CD4-positive, alpha-beta T cell (primary cell): ENCODE data around the gene RNPS1. TPM values are rescaled to one million over a fixed set of nuclear protein-coding genes. Genes with fewer than 3 reads are reported as not detected.

ENCODE experiments used
- ATAC-seq: fragments of 200-7000 bp; cut with Tn5 transposase; one replicate; pipeline ENCODE4 v1.10.0; 2022; ENCODE audit warnings: mild to moderate bottlenecking; ENCODE audit not compliant: poor library complexity
- CTCF ChIA-PET: fragments of 350-600 bp; sonication (Branson Sonifier 250); formaldehyde crosslinking; loops from one replicate; lab custom pipeline; 2021; ENCODE audit warnings: antibody characterized with exemption, inconsistent platforms; lab: Charles Lee
- POLR2A ChIA-PET: fragments of 350-600 bp; sonication (Branson Sonifier 250); formaldehyde crosslinking; loops from one replicate; lab custom pipeline; 2021; ENCODE audit warnings: antibody characterized with exemption, inconsistent platforms; lab: Charles Lee
- DNase-seq, 14 experiments: peaks; one replicate each; pipeline ENCODE4 v3.0.0-alpha.2; 2013 to 2020; ENCODE audit warnings: mixed read lengths in 2 of 14
- H3K27ac ChIP-seq, 2 donors: one replicate each; pipeline versions ENCODE4 v1.5.1 to v1.7.0; 2013; ENCODE audit warnings: low read length in 2 of 2, low read depth in 1 of 2, mild to moderate bottlenecking in 1 of 2
- H3K27me3 ChIP-seq, 2 experiments: 1 replicate in 1 of 2; 2 replicates in 1 of 2; pipeline versions ENCODE4 v1.6.1 to v1.7.0; 2013; ENCODE audit warnings: low read length in 2 of 2, control low read depth in 1 of 2, mild to moderate bottlenecking in 1 of 2, moderate library complexity in 1 of 2; ENCODE audit not compliant: insufficient read depth in 2 of 2, control insufficient read depth in 1 of 2
- H3K36me3 ChIP-seq: one replicate; pipeline ENCODE4 v1.6.1; 2013; ENCODE audit warnings: low read length, control low read depth; ENCODE audit not compliant: insufficient read depth
- H3K4me1 ChIP-seq: one replicate; pipeline ENCODE4 v1.6.1; 2013; ENCODE audit warnings: low read length, control low read depth; ENCODE audit not compliant: insufficient read depth
- H3K4me3 ChIP-seq: one replicate; pipeline ENCODE4 v1.5.1; 2013; ENCODE audit warnings: mild to moderate bottlenecking, low read length, moderate library complexity
- H3K9me3 ChIP-seq, 2 experiments: 1 replicate in 1 of 2; 2 replicates in 1 of 2; pipeline versions ENCODE4 v1.6.1 to v1.7.0; 2013; ENCODE audit warnings: low read length in 2 of 2, mild to moderate bottlenecking in 2 of 2, control low read depth in 1 of 2, moderate library complexity in 1 of 2; ENCODE audit not compliant: control insufficient read depth in 1 of 2, insufficient read depth in 1 of 2
- H3K27ac Mint-ChIP-seq: one replicate; pipeline ENCODE4 v1.8.0; 2020; ENCODE audit warnings: mixed read lengths
- H3K27me3 Mint-ChIP-seq: one replicate; pipeline ENCODE4 v1.8.0; 2021; ENCODE audit warnings: mixed read lengths
- H3K36me3 Mint-ChIP-seq: one replicate; pipeline ENCODE4 v1.8.0; 2021; ENCODE audit warnings: low read depth, mixed read lengths
- H3K4me1 Mint-ChIP-seq: one replicate; pipeline ENCODE4 v1.8.0; 2021; ENCODE audit warnings: low read depth, mixed read lengths
- H3K4me3 Mint-ChIP-seq: one replicate; pipeline ENCODE4 v1.8.0; 2020; ENCODE audit warnings: mild to moderate bottlenecking, mixed read lengths
- H3K9me3 Mint-ChIP-seq: one replicate; pipeline ENCODE4 v1.8.0; 2020; ENCODE audit warnings: mixed read lengths
- CTCF ChIP-seq: fragments of 200-600 bp; IDR thresholded peaks from one replicate; pipeline ENCODE4 v1.8.0; 2022; ENCODE audit warnings: antibody characterized with exemption, mild to moderate bottlenecking
- intact Hi-C, 2 experiments: fragments of 100-400 bp; cut with DNase I in 1 of 2; cut with micrococcal nuclease in 1 of 2; formaldehyde crosslinking; loops; one replicate each; pipeline versions ENCODE4 v1.15.1 to v1.9.0; 2023 to 2025; cut with DNase I, micrococcal nuclease
- total RNA-seq, 174 experiments: library from RNA in 2 of 174; stranded (reverse) in 2 of 174; gene quantifications; one replicate each; pipeline ENCODE4 v1.2.3 and lab custom pipeline; 2021 to 2026

The RNPS1 gene
- total RNA-seq, 2 experiments from 2014 or later: 211 to 214 TPM

GRCh38 chr16:2235234-2235651 is 32.7 kb downstream of the RNPS1 start:
- ChIA-PET CTCF (no interaction called here), POLR2A (interaction anchor here (1.6 kb wide), 1 partner anchor 21 kb away, joined by 4 read pairs; the partner anchor contains the start of gene PGP)
- DNase-seq (no peak), ATAC-seq (no peak)
- H3K4me3 ChIP-seq: no peak overlapping the region
- H3K9me3 ChIP-seq: no peaks in the 10 kb centered on the region
- no peak overlapping the region for H3K27ac ChIP-seq
- peaks cover 46% of the 10 kb centered on the region for H3K36me3 ChIP-seq
- intact Hi-C loops: no loop called here
- Mint-ChIP-seq H3K4me3 (no peak overlapping the region), H3K36me3 (peaks cover 18% of the 10 kb centered on the region), H3K27ac (no peak overlapping the region), H3K4me1 (no peaks in the 10 kb centered on the region), H3K27me3 (peaks cover 4% of the 10 kb centered on the region), H3K9me3 (no peaks in the 10 kb centered on the region)
- peaks cover 0 to 12% of the 10 kb centered on the region in 2 experiments for H3K27me3 ChIP-seq
- no peak for TF ChIP-seq CTCF
- H3K4me1 ChIP-seq: peaks cover 11% of the 10 kb centered on the region

GRCh38 chr16:2234813-2235170 is 33.1 kb downstream of the RNPS1 start:
- Histone ChIP-seq H3K4me3 (no peak overlapping the region), H3K27ac (no peak overlapping the region), H3K27me3 (peaks cover 0 to 12% of the 10 kb centered on the region in 2 experiments), H3K9me3 (no peaks in the 10 kb centered on the region), H3K36me3 (peaks cover 50% of the 10 kb centered on the region), H3K4me1 (peaks cover 11% of the 10 kb centered on the region)
- POLR2A ChIA-PET: no interaction called here
- no peak for ATAC-seq
- DNase-seq: no peak
- TF ChIP-seq CTCF: no peak
- H3K4me3 Mint-ChIP-seq: no peak overlapping the region
- H3K4me1 Mint-ChIP-seq: no peaks in the 10 kb centered on the region
- no peak overlapping the region for H3K27ac Mint-ChIP-seq
- H3K36me3 Mint-ChIP-seq: peaks cover 22% of the 10 kb centered on the region
- CTCF ChIA-PET: no interaction called here
- intact Hi-C loops: no loop called here
- H3K9me3 Mint-ChIP-seq: no peaks in the 10 kb centered on the region
- peaks cover 4% of the 10 kb centered on the region for H3K27me3 Mint-ChIP-seq

GRCh38 chr16:2233872-2234812 is 33.8 kb downstream of the RNPS1 start:
- no peak for TF ChIP-seq CTCF
- Histone ChIP-seq H3K27ac (no peak overlapping the region), H3K36me3 (peaks cover 57% of the 10 kb centered on the region), H3K4me1 (peaks cover 11% of the 10 kb centered on the region), H3K27me3 (peaks cover 0 to 12% of the 10 kb centered on the region in 2 experiments), H3K9me3 (no peaks in the 10 kb centered on the region), H3K4me3 (no peak overlapping the region)
- H3K27ac Mint-ChIP-seq: no peak overlapping the region
- peaks cover 4% of the 10 kb centered on the region for H3K27me3 Mint-ChIP-seq
- H3K9me3 Mint-ChIP-seq: no peaks in the 10 kb centered on the region
- DNase-seq: no peak
- intact Hi-C loops: no loop called here
- no peaks in the 10 kb centered on the region for H3K4me1 Mint-ChIP-seq
- H3K36me3 Mint-ChIP-seq: peaks cover 29% of the 10 kb centered on the region
- no peak for ATAC-seq
- ChIA-PET CTCF (no interaction called here), POLR2A (no interaction called here)
- H3K4me3 Mint-ChIP-seq: no peak overlapping the region
